Neural cell (in vitro differentiated cells): ENCODE data around the gene NOS1AP.

Experiments used
- EP300 ChIP-seq: fragments of 450-650 bp; conservative IDR thresholded peaks from 2 replicates; pipeline ENCODE4 v1.6.1; 2014; ENCODE audit warnings: antibody characterized with exemption, mild to moderate bottlenecking, moderate library complexity; ENCODE audit not compliant: poor library complexity, severe bottlenecking
- EZH2 ChIP-seq: fragments of 200-600, 300-800 bp; shearing (Covaris generic), sonication (generic); IDR thresholded peaks from 2 replicates; pipeline ENCODE4 v1.6.1; 2014; ENCODE audit warnings: antibody characterized with exemption, low read length, borderline replicate concordance, mild to moderate bottlenecking; ENCODE audit not compliant: insufficient read depth, poor library complexity, severe bottlenecking
- MXI1 ChIP-seq: fragments of 450-650 bp; conservative IDR thresholded peaks from 2 replicates; pipeline ENCODE4 v1.6.1; 2014; ENCODE audit warnings: antibody characterized with exemption, mild to moderate bottlenecking; ENCODE audit not compliant: poor library complexity, severe bottlenecking
- POLR2AphosphoS5 ChIP-seq: IDR thresholded peaks from 2 replicates; pipeline ENCODE4 v1.6.1; 2012
- RAD21 ChIP-seq: fragments of 450-650 bp; conservative IDR thresholded peaks from 2 replicates; pipeline ENCODE4 v1.6.1; 2014; ENCODE audit warnings: antibody characterized with exemption, mild to moderate bottlenecking, moderate library complexity
- SMC3 ChIP-seq: fragments of 450-650 bp; conservative IDR thresholded peaks from 2 replicates; pipeline ENCODE4 v1.6.1; 2014; ENCODE audit warnings: antibody characterized with exemption, mild to moderate bottlenecking, moderate library complexity; ENCODE audit not compliant: poor library complexity
- TF ChIP-seq, protein P1 (sequence below): fragments of 450-650 bp; IDR thresholded peaks from 2 replicates; pipeline ENCODE4 v1.5.1; 2014; ENCODE audit warnings: antibody characterized with exemption, mild to moderate bottlenecking, moderate library complexity; ENCODE audit not compliant: poor library complexity, severe bottlenecking
- TF ChIP-seq, protein P2 (sequence below): IDR thresholded peaks from 2 replicates; pipeline ENCODE4 v1.6.1; 2012; ENCODE audit warnings: borderline replicate concordance

DNA sequence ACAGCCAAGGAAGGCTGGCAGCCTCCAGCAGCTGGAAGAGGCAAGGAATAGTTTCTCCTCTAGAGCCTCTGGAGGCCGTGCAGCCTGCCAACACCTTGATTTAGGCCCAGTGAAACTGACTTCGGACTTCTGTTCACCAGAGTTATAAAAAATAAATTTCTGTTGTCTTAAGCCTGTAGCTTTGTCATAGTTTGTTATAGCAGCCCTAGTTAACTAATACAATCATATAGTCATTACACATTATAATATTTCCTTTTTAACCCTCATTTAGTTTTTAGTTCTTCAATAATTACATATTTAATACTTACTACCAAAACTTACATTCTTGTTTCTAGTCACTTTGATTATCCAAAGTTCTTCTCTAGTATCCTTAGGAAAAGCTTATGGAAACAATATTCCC lies 20.3 kb downstream of the NOS1AP start:
- TF ChIP-seq, protein P1, sequence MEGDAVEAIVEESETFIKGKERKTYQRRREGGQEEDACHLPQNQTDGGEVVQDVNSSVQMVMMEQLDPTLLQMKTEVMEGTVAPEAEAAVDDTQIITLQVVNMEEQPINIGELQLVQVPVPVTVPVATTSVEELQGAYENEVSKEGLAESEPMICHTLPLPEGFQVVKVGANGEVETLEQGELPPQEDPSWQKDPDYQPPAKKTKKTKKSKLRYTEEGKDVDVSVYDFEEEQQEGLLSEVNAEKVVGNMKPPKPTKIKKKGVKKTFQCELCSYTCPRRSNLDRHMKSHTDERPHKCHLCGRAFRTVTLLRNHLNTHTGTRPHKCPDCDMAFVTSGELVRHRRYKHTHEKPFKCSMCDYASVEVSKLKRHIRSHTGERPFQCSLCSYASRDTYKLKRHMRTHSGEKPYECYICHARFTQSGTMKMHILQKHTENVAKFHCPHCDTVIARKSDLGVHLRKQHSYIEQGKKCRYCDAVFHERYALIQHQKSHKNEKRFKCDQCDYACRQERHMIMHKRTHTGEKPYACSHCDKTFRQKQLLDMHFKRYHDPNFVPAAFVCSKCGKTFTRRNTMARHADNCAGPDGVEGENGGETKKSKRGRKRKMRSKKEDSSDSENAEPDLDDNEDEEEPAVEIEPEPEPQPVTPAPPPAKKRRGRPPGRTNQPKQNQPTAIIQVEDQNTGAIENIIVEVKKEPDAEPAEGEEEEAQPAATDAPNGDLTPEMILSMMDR: no peak
- TF ChIP-seq SMC3 (no peak), MXI1 (no peak), EP300 (no peak), POLR2AphosphoS5 (no peak), EZH2 (no peak), RAD21 (no peak)
- TF ChIP-seq, protein P2, sequence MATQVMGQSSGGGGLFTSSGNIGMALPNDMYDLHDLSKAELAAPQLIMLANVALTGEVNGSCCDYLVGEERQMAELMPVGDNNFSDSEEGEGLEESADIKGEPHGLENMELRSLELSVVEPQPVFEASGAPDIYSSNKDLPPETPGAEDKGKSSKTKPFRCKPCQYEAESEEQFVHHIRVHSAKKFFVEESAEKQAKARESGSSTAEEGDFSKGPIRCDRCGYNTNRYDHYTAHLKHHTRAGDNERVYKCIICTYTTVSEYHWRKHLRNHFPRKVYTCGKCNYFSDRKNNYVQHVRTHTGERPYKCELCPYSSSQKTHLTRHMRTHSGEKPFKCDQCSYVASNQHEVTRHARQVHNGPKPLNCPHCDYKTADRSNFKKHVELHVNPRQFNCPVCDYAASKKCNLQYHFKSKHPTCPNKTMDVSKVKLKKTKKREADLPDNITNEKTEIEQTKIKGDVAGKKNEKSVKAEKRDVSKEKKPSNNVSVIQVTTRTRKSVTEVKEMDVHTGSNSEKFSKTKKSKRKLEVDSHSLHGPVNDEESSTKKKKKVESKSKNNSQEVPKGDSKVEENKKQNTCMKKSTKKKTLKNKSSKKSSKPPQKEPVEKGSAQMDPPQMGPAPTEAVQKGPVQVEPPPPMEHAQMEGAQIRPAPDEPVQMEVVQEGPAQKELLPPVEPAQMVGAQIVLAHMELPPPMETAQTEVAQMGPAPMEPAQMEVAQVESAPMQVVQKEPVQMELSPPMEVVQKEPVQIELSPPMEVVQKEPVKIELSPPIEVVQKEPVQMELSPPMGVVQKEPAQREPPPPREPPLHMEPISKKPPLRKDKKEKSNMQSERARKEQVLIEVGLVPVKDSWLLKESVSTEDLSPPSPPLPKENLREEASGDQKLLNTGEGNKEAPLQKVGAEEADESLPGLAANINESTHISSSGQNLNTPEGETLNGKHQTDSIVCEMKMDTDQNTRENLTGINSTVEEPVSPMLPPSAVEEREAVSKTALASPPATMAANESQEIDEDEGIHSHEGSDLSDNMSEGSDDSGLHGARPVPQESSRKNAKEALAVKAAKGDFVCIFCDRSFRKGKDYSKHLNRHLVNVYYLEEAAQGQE: no peak
